Osteocyte (in vitro differentiated cells): ENCODE results near the gene NPVF. TPM values are rescaled to one million over a fixed set of nuclear protein-coding genes. Genes with fewer than 3 reads are reported as not detected.

ENCODE experiments used
- DNase-seq: peaks from one replicate; pipeline ENCODE4 v3.0.0; 2021; ENCODE audit warnings: mixed read lengths; ENCODE audit not compliant: unreplicated experiment; ENCODE audit errors: extremely low spot score
- H3K27ac Mint-ChIP-seq: one replicate; pipeline ENCODE4 v1.8.0; 2021; ENCODE audit warnings: mild to moderate bottlenecking, mixed read lengths; ENCODE audit not compliant: unreplicated experiment
- H3K27me3 Mint-ChIP-seq: one replicate; pipeline ENCODE4 v1.8.0; 2021; ENCODE audit warnings: mixed read lengths; ENCODE audit not compliant: unreplicated experiment
- H3K36me3 Mint-ChIP-seq: one replicate; pipeline ENCODE4 v1.8.0; 2021; ENCODE audit warnings: mixed read lengths; ENCODE audit not compliant: unreplicated experiment
- H3K4me1 Mint-ChIP-seq: one replicate; pipeline ENCODE4 v1.8.0; 2021; ENCODE audit warnings: mixed read lengths; ENCODE audit not compliant: unreplicated experiment
- H3K4me3 Mint-ChIP-seq: one replicate; pipeline ENCODE4 v1.8.0; 2021; ENCODE audit warnings: mild to moderate bottlenecking, moderate library complexity, mixed read lengths; ENCODE audit not compliant: unreplicated experiment
- H3K9me3 Mint-ChIP-seq: one replicate; pipeline ENCODE4 v1.8.0; 2021; ENCODE audit warnings: mixed read lengths; ENCODE audit not compliant: unreplicated experiment
- CTCF ChIP-seq: fragments of 200-600 bp; sonication (generic); IDR thresholded peaks from 2 replicates; pipeline ENCODE4 v1.5.0; 2021; ENCODE audit warnings: antibody characterized with exemption, mild to moderate bottlenecking, moderate library complexity
- total RNA-seq: library from RNA; stranded (reverse); gene quantifications from 2 replicates; pipeline ENCODE4 v1.2.1, GENCODE V29; 2021

NPVF gene
- total RNA-seq, 1 donor from 2014 or later = not detected

GRCh38 chr7:25206765-25207164 lies 21.5 kb downstream of the NPVF start:
- Mint-ChIP-seq H3K9me3 (peaks cover 10% of the 10 kb centered on the region), H3K4me3 (no peak overlapping the region), H3K27me3 (peaks cover 18% of the 10 kb centered on the region), H3K4me1 (no peaks in the 10 kb centered on the region), H3K36me3 (no peaks in the 10 kb centered on the region), H3K27ac (no peak overlapping the region)
- no peak for DNase-seq
- no peak for TF ChIP-seq CTCF

GRCh38 chr7:25196132-25196896 lies 32.0 kb downstream of the NPVF start:
- Mint-ChIP-seq H3K36me3 (no peaks in the 10 kb centered on the region), H3K27me3 (peaks cover 42% of the 10 kb centered on the region), H3K4me3 (no peak overlapping the region), H3K27ac (no peak overlapping the region), H3K9me3 (peaks cover 6% of the 10 kb centered on the region), H3K4me1 (no peaks in the 10 kb centered on the region)
- no peak for TF ChIP-seq CTCF
- no peak for DNase-seq

GRCh38 chr7:25194036-25194435 lies 34.2 kb downstream of the NPVF start:
- Mint-ChIP-seq H3K4me3 (no peak overlapping the region), H3K27ac (no peak overlapping the region), H3K4me1 (no peaks in the 10 kb centered on the region), H3K27me3 (peaks cover 48% of the 10 kb centered on the region), H3K36me3 (no peaks in the 10 kb centered on the region), H3K9me3 (peaks cover 6% of the 10 kb centered on the region)
- DNase-seq = no peak
- no peak for TF ChIP-seq CTCF

GRCh38 chr7:25192043-25192442 lies 36.2 kb downstream of the NPVF start:
- Mint-ChIP-seq H3K27me3 (peaks cover 42% of the 10 kb centered on the region), H3K4me3 (no peak overlapping the region), H3K27ac (no peak overlapping the region), H3K4me1 (no peaks in the 10 kb centered on the region), H3K36me3 (no peaks in the 10 kb centered on the region), H3K9me3 (peaks cover 6% of the 10 kb centered on the region)
- no peak for DNase-seq
- no peak for TF ChIP-seq CTCF

GRCh38 chr7:25189197-25189596 lies 39.1 kb downstream of the NPVF start:
- no peak for TF ChIP-seq CTCF
- no peaks in the 10 kb centered on the region for H3K4me1 Mint-ChIP-seq
- no peaks in the 10 kb centered on the region for H3K9me3 Mint-ChIP-seq
- DNase-seq = no peak
- peaks cover 26% of the 10 kb centered on the region for H3K27me3 Mint-ChIP-seq
- no peaks in the 10 kb centered on the region for H3K36me3 Mint-ChIP-seq
- no peak overlapping the region for H3K27ac Mint-ChIP-seq
- H3K4me3 Mint-ChIP-seq = no peak overlapping the region
